ENCODE data around the gene ZNF212.

- TF ChIP-seq CTCF (IDR thresholded peaks at IDR 0.05) (no peak), POLR2A (IDR thresholded peaks at IDR 0.05) (no peak), POLR2AphosphoS5 (IDR thresholded peaks at IDR 0.05) (no peak), EP300 (IDR thresholded peaks at IDR 0.05) (no peak)
Observed at GRCh38 chr7:149300620-149301285, 61.3 kb downstream of the ZNF212 start.
